Activated CD4-positive, alpha-beta T cell treated with anti-CD3 and anti-CD28 coated beads for 48 hours (primary cell): ENCODE data around the gene CLCN1.
A peak's percentile ranks its signal among the peaks of the same experiment; 100 is the strongest.
"Not testable (repeated sequence)": the region's sequence is repeated elsewhere in the genome, so short reads cannot be mapped to it uniquely, and the experiment has no call there.

ENCODE experiments used
- DNase-seq: peaks from one replicate; pipeline ENCODE4 v3.0.0-alpha.2; 2020

CLCN1 gene

DNA sequence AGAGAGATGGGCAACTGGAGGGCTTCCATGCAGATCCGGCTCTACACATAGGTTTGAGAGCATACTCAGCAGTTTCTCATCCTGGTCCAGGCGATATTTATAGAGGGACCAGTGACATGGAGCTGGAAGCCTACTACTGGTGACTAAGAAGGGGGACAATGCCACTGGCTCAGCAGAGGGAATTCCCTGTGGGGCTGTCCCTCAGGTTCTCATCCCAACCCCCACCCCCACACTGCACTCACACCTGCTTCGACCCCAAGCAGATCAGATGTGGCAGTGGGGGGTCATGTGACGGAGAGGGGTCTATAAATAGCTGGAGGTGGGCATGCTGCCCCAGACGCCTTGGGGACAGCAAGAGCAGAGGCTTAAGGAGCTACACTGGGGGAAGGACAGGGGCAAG is at the start of gene CLCN1:
Gene CLCN1, plus strand, starts transcription at position 336 of the 400 bp plus-strand sequence. CDS start 102 bp downstream, outside the sequence.
- DNase-seq = no peak

- no peak for DNase-seq
Measured at GRCh38 chr7:143269251-143269650, 46.7 kb upstream of the CLCN1 start.

DNA sequence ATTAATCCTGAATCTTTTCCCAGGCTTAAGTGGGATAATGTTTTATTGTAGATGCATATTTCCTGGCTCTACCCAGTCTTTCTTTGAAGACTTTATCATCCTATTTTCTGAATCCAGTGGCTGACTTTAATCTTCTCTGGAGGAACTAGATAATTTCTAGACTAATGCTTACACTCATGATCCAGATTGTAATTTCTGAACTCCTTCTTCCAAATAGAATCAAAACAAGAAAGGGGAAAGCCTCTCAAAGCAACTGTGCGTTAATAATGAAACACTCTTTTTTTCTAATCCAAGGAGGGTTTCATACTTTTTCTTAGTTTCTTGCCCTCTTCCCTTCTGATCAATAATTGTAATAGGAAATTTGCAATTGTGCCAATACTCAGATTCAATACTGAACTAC is 44.7 kb upstream of the CLCN1 start:
- DNase-seq = no peak

DNA sequence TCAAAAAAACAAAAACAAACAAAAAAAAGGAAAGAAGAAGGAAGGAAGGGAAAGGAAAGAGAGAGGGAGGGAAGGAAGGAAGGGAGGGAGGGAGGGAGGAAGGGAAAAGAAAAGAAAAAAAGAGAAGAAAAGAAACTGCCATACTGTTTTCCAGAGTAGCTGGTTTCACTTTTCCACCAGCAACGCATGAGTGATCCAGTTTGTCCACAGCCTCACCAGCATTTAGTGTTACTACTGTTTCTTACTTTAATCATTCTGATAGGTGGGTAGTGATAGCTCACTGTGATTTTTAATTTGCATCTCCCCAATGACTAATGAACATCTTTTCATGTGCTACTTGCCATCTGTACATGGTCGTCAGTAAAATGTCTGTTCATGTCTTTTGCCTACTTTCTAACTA is 43.0 kb upstream of the CLCN1 start:
- DNase-seq = no peak

DNA sequence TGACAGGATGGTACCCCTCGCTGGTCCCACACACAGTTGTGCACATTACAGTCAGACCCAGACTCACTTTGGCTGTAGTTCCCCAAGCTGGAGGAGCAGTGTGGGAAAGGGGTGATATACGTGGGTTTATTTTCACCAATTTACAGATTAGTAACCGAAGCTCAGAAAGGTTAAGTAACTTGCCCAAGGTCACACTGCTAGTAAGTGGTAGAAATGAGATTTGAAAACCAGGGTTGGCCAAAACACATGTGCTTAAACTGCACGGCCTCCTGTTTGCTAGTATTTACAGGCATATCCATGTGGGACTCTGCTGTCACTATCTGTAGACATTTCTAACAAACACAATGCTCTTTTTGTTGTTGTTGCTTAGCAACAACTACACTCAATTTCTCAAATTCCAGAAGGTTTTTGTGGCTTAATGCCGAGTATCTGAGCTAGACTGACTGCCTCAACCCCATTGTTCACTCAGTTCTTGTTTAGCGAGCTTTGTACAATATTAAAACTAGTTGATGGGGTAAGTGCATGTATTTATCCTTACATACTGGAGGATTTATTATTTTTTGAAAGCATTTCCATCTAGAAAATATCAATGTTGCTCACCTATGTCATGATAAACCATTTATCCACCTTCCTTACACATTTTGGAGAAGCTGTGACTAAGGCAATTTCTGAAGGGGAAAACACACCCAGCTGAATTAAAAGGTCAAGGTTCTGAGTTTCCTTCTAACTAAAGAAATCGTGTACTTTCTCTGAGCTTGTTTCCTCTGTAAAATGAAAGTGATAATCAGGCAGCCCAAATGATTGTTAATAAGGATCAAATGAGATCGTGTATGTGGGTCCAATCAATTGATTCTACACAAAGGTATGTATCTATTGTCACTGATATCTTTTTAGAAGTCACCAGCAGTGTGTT is 36.5 kb upstream of the CLCN1 start:
- no peak for DNase-seq

DNA sequence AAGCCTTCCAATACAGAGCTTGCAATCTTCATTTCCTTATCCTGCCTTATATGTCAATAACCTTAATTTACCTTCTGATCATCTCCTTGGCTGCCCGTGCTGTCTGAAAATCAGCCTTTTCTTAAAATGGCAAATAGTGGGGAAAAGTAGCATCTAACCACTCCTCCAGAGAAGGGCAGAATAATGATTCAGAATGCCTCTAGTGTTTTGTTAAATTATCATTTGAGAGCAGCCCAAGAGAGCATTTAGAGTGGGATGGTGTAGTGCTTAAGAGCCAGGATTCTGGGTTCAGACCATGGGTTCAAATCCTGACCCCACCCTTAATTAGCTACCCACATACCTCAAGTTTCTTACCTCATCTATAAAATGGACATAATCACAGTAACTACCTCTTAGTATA is 35.8 kb upstream of the CLCN1 start:
- DNase-seq = no peak

DNA sequence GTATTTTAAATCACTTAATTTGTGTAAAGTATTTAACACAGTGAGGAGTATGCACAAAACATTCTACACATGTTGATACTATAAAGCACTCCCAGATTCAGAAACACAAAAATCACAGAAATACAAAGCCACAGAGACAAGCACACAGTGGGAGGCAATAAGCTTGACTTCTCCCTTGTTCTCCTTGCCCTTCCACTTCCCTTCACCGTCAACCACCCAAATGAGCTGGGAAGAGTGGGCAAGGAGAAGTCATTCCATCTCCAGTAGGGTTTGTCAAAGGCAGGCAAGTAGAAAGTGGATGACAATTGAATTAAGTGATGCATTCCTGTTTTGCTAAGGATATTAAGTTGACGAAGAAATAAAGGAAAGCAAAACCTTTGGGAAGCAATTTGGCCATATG is 35.3 kb upstream of the CLCN1 start:
- DNase-seq = no peak

DNA sequence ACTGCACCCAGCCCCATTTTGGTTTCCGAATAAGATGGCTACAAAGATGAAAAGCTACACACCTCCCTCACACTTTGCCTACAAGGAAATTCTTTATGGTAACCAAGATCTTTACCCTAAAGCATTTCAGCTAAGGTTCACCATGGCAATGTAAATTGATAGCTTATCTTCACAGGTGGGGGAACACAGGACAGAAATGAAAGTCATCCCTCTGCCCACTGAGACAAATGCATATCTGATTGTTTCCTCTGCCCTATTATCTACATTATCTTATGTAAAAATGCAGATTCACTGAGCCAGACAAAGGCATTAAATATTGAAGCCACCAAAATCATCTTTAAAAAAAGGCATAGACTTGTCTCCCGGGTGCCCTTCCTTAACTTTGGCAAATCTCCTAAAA is 34.4 kb upstream of the CLCN1 start:
- no peak for DNase-seq

- DNase-seq = no peak
Measured at GRCh38 chr7:143282124-143282523, 33.8 kb upstream of the CLCN1 start.

GRCh38 chr7:143283381-143283780 is 32.5 kb upstream of the CLCN1 start:
- DNase-seq = no peak

- no peak for DNase-seq
Measured at GRCh38 chr7:143284591-143285469, 31.1 kb upstream of the CLCN1 start, which contains the start of gene TMEM139. TSS of gene TMEM139 (plus strand) at chr7:143284958. CDS start at chr7:143285958, 1,000 bp downstream.

DNA sequence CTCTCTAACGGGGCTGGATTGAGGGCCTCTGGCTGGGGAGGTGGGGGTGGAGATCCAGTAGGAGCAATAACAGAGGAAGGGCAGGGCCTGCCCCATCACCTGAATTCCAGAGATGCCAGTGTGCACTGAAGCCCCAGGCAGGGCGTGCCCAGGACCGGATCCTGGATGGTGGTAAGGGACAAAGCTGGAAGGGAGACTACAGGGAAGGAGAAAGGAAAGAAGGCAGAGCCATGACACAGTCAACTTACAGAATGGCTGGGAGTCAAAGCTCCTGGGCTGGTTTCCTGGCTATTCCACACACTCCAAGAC is 30.5 kb upstream of the CLCN1 start:
- DNase-seq = no peak

DNA sequence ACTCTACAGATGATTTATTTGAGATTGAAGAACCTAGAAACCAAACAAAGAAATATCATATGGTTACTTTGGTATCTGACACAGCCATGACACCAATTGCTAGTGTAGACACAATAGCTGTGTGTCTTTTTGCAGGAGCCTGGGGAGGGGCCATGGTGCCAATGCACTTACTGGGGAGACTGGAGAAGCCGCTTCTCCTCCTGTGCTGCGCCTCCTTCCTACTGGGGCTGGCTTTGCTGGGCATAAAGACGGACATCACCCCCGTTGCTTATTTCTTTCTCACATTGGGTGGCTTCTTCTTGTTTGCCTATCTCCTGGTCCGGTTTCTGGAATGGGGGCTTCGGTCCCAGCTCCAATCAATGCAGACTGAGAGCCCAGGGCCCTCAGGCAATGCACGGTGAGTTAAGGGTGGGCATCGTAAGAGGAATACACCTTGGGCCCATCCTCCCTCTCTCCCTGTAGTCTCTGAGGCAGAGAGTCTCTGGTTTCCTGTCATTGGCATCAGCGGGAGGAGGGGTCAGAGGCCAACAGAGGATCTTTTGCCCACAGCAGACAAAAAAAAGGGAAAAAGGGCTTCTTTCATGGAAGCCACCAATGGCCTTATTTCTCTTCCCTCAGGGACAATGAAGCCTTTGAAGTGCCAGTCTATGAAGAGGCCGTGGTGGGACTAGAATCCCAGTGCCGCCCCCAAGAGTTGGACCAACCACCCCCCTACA is 29.9 kb upstream of the CLCN1 start:
- no peak for DNase-seq

- no peak for DNase-seq
Measured at GRCh38 chr7:143286522-143286890, 29.4 kb upstream of the CLCN1 start.

DNA sequence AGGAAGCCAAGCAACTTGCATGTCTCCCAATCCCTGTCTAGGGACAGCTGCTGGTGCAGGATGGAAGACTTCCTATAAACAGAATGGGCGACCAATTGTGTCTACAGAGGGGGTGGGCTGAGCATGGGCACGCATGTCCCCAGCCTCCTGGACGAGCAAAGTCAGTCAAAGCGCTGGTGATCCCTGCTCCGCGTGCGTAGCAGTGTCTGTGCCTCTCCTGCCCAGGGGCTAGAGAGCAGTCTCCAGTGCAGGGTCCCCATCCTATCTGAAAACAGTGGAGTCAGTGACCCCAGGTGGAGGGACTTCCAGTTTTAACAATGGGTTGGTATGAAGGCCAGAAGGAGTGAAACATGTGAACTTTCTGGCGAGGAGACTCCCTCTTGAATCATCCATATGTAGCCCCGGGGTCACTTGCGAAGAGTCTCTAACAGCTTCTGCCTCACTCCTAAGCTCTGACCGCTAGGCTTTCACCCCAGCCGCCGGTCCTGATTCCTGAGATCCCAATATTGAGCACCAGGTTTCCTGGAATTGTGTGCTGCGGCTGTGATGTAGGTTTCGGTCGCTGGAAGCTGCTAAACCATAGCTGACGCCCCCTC is 28.5 kb upstream of the CLCN1 start:
- DNase-seq = no peak

DNA sequence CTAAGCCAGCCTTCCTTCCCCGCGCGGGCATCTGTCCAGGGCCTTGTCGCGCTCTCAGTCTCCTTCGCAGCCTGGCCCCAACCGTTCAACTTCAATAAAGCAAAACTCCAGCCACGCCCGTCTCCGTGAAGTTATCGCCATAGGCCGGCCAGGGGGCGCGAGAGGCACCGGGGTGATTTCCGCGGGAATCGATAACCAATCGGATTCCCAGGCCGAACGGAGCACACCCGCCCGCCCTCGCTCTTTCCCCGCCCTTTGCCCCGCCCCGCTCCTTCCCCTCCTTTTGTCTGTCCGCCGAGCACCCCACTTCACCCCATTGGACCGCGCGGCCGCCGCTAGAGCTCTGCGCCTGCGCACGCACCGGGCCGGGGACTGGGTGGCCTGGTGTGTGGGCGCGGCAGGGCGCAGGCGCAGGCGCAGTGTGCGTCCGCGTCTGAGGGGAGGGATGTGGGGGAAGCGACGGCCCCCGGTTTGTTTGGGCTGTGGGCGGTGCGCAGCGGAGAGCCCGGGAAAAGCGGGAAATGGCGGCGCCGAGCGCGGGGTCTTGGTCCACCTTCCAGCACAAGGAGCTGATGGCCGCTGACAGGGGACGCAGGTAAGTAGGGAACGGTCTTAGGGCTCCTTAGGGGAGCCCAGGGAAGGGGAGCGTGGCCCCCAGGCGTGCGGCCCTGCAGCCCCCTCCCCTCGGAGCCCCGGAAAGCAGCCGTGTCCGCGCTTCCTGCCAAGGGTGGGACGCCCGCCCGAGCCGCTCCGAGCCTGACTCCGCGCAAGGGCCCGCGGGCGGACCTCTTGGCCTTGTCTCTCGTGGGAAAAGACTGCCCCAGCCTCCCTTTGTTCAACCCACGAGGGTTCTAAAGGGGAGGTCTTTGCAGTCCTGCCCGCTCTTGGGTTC is 27.7 kb upstream of the CLCN1 start, which contains the start of gene CASP2:
Gene CASP2, plus strand, starts transcription at position 417 of the 892 bp plus-strand sequence. Its CDS starts 105 bp downstream, at position 522.
- DNase-seq = peak; percentile 99

- no peak for DNase-seq
Measured at GRCh38 chr7:143288836-143289235, 27.1 kb upstream of the CLCN1 start.

DNA sequence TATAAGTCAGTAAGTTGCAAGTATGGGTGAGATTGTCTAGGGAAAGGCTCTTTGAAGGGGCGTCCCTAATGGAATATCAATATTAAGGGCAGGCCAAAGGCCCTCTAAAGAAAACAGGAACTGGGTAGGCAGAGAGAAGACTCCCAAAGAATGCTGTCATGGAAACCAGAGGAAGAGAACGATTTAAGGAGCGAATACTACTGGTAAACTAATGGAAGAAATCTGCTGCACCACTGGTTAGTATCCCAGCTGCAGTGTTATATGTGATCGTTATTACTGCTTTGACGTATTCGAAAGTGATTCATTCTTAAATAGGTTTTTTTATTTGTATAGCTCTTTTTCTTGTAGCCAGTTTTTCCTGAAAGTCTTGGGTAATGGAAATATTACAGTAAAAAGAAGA is 26.5 kb upstream of the CLCN1 start:
- no peak for DNase-seq

DNA sequence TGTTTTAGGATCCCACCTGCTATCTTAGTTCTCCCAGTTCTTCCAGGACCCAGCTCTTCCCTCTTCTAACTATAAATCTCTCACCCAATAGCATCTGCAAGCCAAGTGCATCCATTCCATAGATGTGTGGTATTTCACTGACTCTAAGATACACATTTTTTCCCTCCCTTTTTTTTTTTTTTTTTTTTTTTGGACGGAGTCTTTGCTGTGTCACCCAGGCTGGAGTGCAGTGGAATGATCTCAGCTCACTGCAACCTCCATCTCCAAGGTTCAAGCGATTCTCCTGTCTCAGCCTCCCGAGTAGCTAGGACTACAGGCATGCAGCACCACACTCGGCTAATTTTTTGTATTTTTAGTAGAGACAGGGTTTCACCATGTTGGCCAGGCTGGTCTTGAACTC is 26.0 kb upstream of the CLCN1 start:
- DNase-seq = not testable (repeated sequence)

DNA sequence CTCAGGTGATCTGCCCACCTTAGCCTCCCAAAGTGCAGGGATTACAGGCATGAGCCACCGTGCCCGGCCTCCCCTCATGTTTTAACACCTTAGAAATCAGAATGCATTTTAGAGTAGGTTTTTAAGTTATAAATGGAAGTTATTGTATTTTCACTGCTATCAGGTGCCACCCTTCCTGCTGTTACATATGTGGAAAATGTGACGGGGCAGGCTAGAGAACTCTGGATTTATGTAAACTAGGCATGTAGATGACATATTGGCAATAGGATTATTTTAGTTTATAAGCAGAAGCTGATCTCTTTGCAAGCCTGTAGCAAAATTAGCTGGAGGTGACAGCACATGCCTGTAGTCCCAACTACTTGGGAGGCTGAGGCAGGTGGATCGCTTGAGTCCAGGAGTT is 25.6 kb upstream of the CLCN1 start:
- no peak for DNase-seq

GRCh38 chr7:143292876-143293275 is 23.0 kb upstream of the CLCN1 start:
- no peak for DNase-seq

DNA sequence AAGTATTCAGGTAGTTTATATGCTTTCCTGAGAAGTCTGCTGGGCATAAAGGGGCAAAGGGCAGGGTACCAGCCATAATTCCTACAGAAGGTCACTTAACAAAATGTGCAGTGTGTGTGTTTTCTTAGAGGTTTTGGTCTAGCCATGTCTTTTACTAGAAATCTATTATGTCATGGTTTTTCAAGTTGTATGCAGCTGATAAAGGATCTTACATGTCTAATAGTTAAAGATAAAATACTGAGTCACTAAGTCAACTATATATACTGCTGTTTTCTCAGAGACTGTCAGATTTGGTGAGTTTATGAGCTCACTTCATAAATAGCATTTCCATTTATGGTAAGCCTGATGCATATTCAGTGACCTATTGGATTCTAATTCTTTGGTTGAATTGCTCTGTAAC is 20.0 kb upstream of the CLCN1 start:
- DNase-seq = no peak
